ENCODE results near the gene RSU1.
A peak's percentile ranks its signal among the peaks of the same experiment; 100 is the strongest.

Gene RSU1

DNA sequence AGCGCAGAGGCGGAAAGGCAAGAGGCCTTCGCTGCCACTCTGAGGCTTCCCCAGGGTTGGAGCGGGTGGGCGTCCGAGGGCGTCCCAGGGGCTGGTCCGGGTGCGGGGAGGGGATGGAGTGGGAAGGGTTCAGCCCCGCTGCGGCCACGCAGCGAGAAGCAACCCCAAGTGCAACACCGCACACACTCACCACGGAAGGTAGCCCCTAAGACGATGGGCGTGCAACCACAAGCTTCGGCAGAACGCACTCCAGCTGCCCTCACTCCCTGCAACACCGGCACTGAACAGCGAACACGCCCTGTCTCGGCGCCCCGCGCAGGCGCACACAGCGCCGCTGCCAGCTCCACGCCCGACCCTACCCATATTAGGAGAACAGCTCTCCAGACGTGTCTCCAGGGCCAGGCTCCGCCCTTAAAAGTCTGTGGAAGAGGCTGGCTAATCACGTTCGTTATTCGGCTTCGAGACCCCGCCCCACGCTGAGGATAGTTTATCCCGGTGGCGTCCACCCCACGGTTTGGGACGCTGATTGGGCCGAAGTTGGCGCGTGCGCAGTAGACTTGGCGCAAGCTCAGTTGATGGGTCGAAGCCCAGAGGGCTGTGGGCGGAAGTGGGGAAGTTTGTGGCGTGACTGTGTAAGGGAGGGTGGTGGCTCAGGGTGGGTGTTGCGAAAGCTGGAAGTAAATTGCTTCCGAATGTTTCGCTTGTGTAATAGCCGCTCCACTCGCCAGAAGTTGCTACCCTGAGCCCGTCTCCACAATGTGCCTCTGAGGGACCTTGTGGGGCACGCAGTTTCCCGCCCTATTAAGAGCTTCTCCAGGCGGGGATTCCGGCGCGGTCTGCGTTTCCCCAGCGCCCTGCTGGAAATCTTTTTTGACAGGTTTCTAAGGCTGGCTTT is at the start of gene RSU1:
Gene RSU1, minus strand, starts transcription at position 300 of the 895 bp plus-strand sequence. CDS start 343 bp downstream, outside the sequence.
- peak; percentile 100 for DNase-seq (ENCODE audit: low spot score in 2 of 2)
- H3K4me3 Mint-ChIP-seq = peak within 1 kb of the TSS; percentile 83

DNA sequence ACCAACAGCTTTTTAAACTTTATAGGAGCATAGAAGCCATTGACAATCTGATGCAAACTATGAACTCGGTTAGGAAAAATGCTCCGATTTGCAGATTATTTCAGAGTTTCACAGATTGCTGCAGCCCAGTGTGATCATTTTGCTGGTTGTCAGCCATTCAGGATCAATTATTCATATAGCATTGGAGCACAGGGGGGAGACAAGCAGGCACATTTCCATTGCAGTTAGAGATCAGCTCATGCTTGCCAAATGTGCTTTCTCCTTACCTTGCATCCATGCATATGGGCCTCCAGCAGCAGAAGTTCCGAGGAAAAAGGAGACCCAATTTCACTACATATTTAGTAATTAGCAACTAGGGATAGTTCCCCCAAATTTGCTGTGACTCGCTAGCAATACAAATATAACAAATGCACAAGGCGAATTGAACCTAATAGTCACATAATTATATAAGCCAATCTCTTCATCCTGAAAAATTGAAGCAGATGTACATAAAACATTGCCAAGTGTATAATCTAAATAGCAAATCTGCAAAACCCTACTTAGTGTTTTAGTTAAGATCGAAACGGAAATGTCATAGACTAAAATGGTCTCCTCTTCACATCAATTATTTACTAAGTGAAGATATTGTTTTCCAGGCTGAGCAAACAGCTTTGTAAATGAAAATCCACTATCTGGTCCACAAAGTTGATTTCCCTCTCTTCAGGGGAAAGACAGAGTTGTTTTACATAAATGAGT is 49.5 kb upstream of the RSU1 start:
- Mint-ChIP-seq H3K4me3 (no peak overlapping the region), H3K36me3 (ENCODE audit: insufficient read depth) (peaks cover 2% of the 10 kb centered on the region), H3K9me3 (no peaks in the 10 kb centered on the region), H3K27me3 (no peaks in the 10 kb centered on the region), H3K27ac (ENCODE audit: low read depth) (no peak overlapping the region), H3K4me1 (no peaks in the 10 kb centered on the region)
- ATAC-seq (replicated peaks; ENCODE audit: extremely low read depth, poor library complexity, severe bottlenecking) (no peak), DNase-seq (ENCODE audit: low spot score in 2 of 2) (no peak)

More for the DNA sequence above, at the start of gene RSU1:
- Mint-ChIP-seq H3K9me3 (peaks cover 10% of the 10 kb centered on the region), H3K27ac (ENCODE audit: low read depth) (peak within 1 kb of the TSS; percentile 93), H3K27me3 (no peaks in the 10 kb centered on the region), H3K4me1 (peaks cover 38% of the 10 kb centered on the region), H3K36me3 (ENCODE audit: insufficient read depth) (peaks cover 11% of the 10 kb centered on the region)
- peak; percentile 97 for ATAC-seq (replicated peaks; ENCODE audit: extremely low read depth, poor library complexity, severe bottlenecking)

GRCh38 chr10:16865766-16866165 is 48.5 kb upstream of the RSU1 start:
- ATAC-seq (replicated peaks; ENCODE audit: extremely low read depth, poor library complexity, severe bottlenecking) (no peak), DNase-seq (ENCODE audit: low spot score in 2 of 2) (no peak)
- Mint-ChIP-seq H3K4me1 (no peaks in the 10 kb centered on the region), H3K36me3 (ENCODE audit: insufficient read depth) (peaks cover 2% of the 10 kb centered on the region), H3K4me3 (no peak overlapping the region), H3K9me3 (no peaks in the 10 kb centered on the region), H3K27ac (ENCODE audit: low read depth) (no peak overlapping the region), H3K27me3 (no peaks in the 10 kb centered on the region)

DNA sequence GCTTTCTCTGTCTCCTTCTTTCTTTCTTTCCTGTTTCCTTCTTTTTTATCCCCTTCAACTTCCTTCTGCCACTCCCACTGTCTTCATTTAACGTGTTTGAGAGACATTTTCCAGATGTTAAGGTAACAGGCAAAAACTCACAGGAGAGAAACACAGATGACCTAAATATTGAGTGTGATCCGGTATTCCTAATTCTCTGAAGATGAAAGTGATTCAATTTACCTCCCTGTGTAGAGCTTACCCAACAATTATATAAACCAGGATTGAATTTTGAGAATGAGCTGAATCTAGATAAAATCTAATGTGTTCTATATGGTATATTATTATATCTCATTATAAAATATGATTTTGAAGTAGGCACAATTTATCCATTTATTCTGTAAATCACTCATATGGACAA is 46.5 kb upstream of the RSU1 start:
- H3K27ac Mint-ChIP-seq (ENCODE audit: low read depth) = no peak overlapping the region
- DNase-seq (ENCODE audit: low spot score in 2 of 2) = no peak
- no peaks in the 10 kb centered on the region for H3K4me1 Mint-ChIP-seq
- no peak overlapping the region for H3K4me3 Mint-ChIP-seq
- H3K36me3 Mint-ChIP-seq (ENCODE audit: insufficient read depth) = peaks cover 2% of the 10 kb centered on the region
- H3K9me3 Mint-ChIP-seq = no peaks in the 10 kb centered on the region
- no peak for ATAC-seq (replicated peaks; ENCODE audit: extremely low read depth, poor library complexity, severe bottlenecking)
- H3K27me3 Mint-ChIP-seq = no peaks in the 10 kb centered on the region

- H3K4me3 Mint-ChIP-seq = no peak overlapping the region
- DNase-seq (ENCODE audit: low spot score in 2 of 2) (no peak), ATAC-seq (replicated peaks; ENCODE audit: extremely low read depth, poor library complexity, severe bottlenecking) (no peak)
- H3K36me3 Mint-ChIP-seq (ENCODE audit: insufficient read depth) = no peaks in the 10 kb centered on the region
- no peaks in the 10 kb centered on the region for H3K4me1 Mint-ChIP-seq
- H3K27ac Mint-ChIP-seq (ENCODE audit: low read depth) = no peak overlapping the region
- no peaks in the 10 kb centered on the region for H3K27me3 Mint-ChIP-seq
- no peaks in the 10 kb centered on the region for H3K9me3 Mint-ChIP-seq
Measured at GRCh38 chr10:16857419-16857818, 40.2 kb upstream of the RSU1 start.

DNA sequence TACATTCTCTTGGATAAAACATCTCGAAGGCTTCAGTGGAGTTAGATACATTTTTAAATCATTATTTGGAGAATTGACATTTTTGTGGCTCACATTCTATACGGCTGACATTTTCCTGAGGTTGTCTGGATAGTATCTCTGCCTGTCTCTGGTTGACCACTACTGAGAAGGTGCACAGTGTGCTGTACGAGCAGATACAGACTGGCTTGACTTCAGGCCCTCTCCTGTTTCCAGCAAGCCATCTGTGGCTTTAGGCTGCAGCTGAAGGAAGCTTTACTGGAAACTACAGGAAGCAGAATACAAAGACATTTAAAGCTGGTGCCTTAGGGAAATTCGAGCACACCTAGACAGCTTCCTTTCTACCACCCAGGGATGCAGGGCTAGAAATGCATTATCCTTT is 39.3 kb upstream of the RSU1 start:
- Mint-ChIP-seq H3K36me3 (ENCODE audit: insufficient read depth) (no peaks in the 10 kb centered on the region), H3K27ac (ENCODE audit: low read depth) (no peak overlapping the region), H3K9me3 (no peaks in the 10 kb centered on the region), H3K4me1 (no peaks in the 10 kb centered on the region), H3K27me3 (no peaks in the 10 kb centered on the region), H3K4me3 (no peak overlapping the region)
- ATAC-seq (replicated peaks; ENCODE audit: extremely low read depth, poor library complexity, severe bottlenecking) = no peak
- DNase-seq (ENCODE audit: low spot score in 2 of 2) = no peak

- DNase-seq (ENCODE audit: low spot score in 2 of 2) = no peak
- ATAC-seq (replicated peaks; ENCODE audit: extremely low read depth, poor library complexity, severe bottlenecking) = no peak
- Mint-ChIP-seq H3K27me3 (no peaks in the 10 kb centered on the region), H3K9me3 (no peaks in the 10 kb centered on the region), H3K4me3 (no peak overlapping the region), H3K4me1 (no peaks in the 10 kb centered on the region), H3K36me3 (ENCODE audit: insufficient read depth) (no peaks in the 10 kb centered on the region), H3K27ac (ENCODE audit: low read depth) (no peak overlapping the region)
Measured at GRCh38 chr10:16856092-16856491, 38.9 kb upstream of the RSU1 start.

DNA sequence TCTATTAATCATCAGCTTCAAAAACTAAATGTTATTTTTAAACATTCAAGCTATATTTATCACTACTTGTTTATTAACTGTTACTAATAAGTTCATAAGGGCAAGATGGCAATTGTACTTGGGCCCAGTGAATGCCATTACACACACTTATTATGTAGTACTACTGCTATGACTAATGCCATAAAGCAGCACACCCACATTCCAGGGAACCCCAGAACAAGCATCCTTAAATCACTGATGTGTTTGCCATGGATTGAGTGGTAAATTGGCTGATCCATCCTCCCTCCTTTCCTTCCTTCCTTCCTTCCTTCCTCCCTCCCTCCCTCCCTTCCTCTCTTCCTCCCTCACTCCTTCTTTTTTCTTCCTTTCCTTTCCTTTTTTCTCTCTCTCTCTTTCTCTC is 37.4 kb upstream of the RSU1 start:
- ATAC-seq (replicated peaks; ENCODE audit: extremely low read depth, poor library complexity, severe bottlenecking) (no peak), DNase-seq (ENCODE audit: low spot score in 2 of 2) (no peak)
- H3K36me3 Mint-ChIP-seq (ENCODE audit: insufficient read depth) = no peaks in the 10 kb centered on the region
- no peaks in the 10 kb centered on the region for H3K4me1 Mint-ChIP-seq
- no peak overlapping the region for H3K27ac Mint-ChIP-seq (ENCODE audit: low read depth)
- no peak overlapping the region for H3K4me3 Mint-ChIP-seq
- no peaks in the 10 kb centered on the region for H3K9me3 Mint-ChIP-seq
- no peaks in the 10 kb centered on the region for H3K27me3 Mint-ChIP-seq

DNA sequence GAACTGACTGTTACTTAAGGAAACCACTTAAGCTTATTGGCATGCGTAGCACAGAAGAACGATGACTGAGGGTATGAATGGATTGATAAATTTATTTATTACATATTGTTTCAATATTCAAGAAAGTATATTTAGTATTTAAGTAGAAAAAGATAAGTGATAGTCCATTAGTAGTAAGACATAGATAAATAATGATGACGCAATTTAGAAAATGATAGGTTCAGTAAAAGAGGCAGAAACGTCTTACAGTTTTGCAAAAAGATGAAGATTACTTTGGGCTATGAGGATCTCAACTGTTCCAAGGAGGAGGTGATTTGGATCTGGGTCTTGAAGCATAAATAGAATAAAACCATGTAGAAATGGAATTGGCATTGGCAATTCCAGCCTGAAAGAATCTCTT is 36.6 kb upstream of the RSU1 start:
- ATAC-seq (replicated peaks; ENCODE audit: extremely low read depth, poor library complexity, severe bottlenecking) (no peak), DNase-seq (ENCODE audit: low spot score in 2 of 2) (no peak)
- Mint-ChIP-seq H3K4me1 (no peaks in the 10 kb centered on the region), H3K4me3 (no peak overlapping the region), H3K36me3 (ENCODE audit: insufficient read depth) (no peaks in the 10 kb centered on the region), H3K9me3 (no peaks in the 10 kb centered on the region), H3K27me3 (no peaks in the 10 kb centered on the region), H3K27ac (ENCODE audit: low read depth) (no peak overlapping the region)

- Mint-ChIP-seq H3K27ac (ENCODE audit: low read depth) (no peak overlapping the region), H3K36me3 (ENCODE audit: insufficient read depth) (no peaks in the 10 kb centered on the region), H3K4me1 (no peaks in the 10 kb centered on the region), H3K4me3 (no peak overlapping the region), H3K27me3 (no peaks in the 10 kb centered on the region), H3K9me3 (no peaks in the 10 kb centered on the region)
- DNase-seq (ENCODE audit: low spot score in 2 of 2) (no peak), ATAC-seq (replicated peaks; ENCODE audit: extremely low read depth, poor library complexity, severe bottlenecking) (no peak)
Measured at GRCh38 chr10:16853201-16853600, 36.0 kb upstream of the RSU1 start.

- H3K4me1 Mint-ChIP-seq = no peaks in the 10 kb centered on the region
- H3K9me3 Mint-ChIP-seq = no peaks in the 10 kb centered on the region
Measured at GRCh38 chr10:16852624-16853023, 35.4 kb upstream of the RSU1 start.

DNA sequence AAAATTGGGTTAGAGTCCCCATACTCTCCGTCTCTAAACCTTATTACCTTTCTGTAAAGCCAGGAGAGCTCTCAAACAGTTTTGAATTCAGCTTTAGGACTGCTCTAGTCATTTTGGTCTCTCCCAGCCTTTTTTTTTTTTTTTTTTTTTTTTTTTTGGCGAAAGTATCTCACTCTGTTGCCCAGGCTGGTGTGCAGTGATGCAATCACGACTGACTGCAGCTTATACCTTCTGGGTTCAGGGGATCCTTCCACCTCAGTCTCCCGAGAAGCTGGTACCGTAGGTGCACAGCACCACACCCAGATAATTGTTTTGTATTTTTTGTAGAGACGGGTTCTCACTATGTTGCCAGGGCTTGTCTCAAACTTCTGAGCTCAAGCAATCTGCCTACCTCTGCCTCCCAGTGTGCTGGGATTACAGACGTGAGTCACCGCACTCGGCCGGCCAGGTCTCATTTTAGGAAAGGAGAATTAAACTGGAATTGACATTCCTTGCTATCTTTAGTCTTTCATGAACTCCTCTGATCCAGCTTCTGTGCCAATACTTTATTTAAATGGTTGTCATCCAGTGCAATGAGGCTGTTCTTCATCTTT is 31.4 kb upstream of the RSU1 start:
- H3K4me1 Mint-ChIP-seq = no peaks in the 10 kb centered on the region
- H3K27me3 Mint-ChIP-seq = no peaks in the 10 kb centered on the region
- no peak for ATAC-seq (replicated peaks; ENCODE audit: extremely low read depth, poor library complexity, severe bottlenecking)
- DNase-seq (ENCODE audit: low spot score in 2 of 2) = no peak
- H3K27ac Mint-ChIP-seq (ENCODE audit: low read depth) = no peak overlapping the region
- no peak overlapping the region for H3K4me3 Mint-ChIP-seq
- peaks cover 6% of the 10 kb centered on the region for H3K36me3 Mint-ChIP-seq (ENCODE audit: insufficient read depth)
- H3K9me3 Mint-ChIP-seq = no peaks in the 10 kb centered on the region

More at GRCh38 chr10:16852624-16853023, 35.4 kb upstream of the RSU1 start:
- Mint-ChIP-seq H3K4me3 (no peak overlapping the region), H3K36me3 (ENCODE audit: insufficient read depth) (no peaks in the 10 kb centered on the region), H3K27me3 (no peaks in the 10 kb centered on the region), H3K27ac (ENCODE audit: low read depth) (no peak overlapping the region)
- DNase-seq (ENCODE audit: low spot score in 2 of 2) (no peak), ATAC-seq (replicated peaks; ENCODE audit: extremely low read depth, poor library complexity, severe bottlenecking) (no peak)

Data from central memory CD8-positive, alpha-beta T cell (primary cell).